NCI-H1694 treated with DMSO at 0.1 percent for 48 hours (cell line): ENCODE data around the gene LRSAM1.

ENCODE experiments used
- DNase-seq: peaks from one replicate; lab custom pipeline; 2025; lab: John Stamatoyannopoulos, UW

LRSAM1 gene

DNA sequence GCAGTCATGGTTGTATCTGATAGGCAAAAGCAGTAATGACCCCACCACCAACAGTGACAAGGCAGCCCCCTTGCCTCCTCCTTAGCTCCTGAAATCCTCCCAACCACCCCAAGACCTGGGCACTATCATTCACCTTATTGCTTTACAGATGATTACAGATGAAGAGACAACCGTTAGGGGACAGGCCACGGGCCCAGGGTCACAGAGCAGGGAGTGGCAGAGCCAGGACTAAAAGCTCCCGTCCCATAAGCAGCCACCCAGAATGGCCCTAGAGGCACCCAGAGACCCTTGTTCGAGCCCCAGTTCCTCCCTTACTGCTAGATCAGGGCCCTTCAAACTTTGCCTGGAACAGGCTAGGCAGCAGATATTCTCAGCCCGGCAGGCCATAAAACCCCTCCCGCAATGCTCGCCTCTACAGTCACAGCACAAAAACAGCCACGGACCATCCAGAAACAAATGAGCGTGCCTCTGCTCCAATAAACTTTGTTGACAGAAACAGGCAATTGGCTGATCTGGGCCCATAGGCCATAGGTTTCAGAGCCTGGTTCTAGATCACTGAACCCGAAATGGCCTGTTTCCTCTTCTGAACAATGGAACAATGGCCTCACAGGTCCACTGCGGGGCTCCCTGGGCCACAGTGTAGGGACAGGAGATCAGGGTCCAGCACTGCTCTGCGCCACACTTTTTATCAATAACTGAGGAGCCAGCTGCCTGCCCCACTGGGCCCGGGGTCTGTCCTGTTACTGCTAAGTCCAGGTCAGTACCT is 67.0 kb downstream of the LRSAM1 start:
- no peak for DNase-seq

DNA sequence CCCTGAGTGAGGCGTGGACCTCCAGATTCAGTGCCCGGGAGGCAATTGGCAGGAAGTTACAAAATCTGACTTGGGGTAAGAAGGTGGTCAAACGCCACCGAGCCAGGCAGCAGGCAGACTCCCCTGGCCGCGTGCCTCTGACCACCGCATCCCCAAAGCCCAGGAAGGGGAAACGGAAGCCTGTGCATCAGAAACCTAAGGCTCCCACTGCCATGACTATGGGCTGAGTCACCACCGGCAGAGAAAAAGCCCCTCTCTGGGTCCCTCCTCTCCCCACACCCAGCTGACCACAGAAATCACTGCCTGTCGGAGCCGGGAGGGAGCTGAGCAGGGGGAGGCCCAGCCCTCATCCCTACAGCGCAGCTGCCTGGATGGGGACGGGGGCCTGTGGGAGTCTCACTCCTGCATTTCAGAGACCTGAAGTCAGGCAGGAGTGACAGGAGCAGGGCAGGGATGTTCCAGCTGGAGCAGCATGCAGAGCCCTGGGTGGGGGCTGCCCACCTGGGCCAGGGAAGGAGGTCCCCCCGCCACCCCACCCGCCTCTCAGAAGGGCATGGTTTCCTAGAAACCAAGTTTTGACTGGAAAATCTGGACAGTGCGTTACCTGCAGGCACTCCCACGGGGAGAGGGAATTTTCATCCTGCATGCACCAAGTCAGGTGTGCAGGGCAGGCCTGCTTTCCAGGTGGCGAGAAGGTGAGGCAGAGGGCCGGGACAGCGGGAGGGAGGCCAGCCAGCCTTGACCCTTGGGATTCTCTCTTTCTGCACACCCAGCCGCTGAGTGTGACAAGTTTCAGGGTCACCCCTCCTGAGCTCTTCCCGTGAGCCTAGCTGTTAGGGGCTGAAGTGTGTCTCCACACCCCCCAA is 68.2 kb downstream of the LRSAM1 start:
- DNase-seq: no peak

DNA sequence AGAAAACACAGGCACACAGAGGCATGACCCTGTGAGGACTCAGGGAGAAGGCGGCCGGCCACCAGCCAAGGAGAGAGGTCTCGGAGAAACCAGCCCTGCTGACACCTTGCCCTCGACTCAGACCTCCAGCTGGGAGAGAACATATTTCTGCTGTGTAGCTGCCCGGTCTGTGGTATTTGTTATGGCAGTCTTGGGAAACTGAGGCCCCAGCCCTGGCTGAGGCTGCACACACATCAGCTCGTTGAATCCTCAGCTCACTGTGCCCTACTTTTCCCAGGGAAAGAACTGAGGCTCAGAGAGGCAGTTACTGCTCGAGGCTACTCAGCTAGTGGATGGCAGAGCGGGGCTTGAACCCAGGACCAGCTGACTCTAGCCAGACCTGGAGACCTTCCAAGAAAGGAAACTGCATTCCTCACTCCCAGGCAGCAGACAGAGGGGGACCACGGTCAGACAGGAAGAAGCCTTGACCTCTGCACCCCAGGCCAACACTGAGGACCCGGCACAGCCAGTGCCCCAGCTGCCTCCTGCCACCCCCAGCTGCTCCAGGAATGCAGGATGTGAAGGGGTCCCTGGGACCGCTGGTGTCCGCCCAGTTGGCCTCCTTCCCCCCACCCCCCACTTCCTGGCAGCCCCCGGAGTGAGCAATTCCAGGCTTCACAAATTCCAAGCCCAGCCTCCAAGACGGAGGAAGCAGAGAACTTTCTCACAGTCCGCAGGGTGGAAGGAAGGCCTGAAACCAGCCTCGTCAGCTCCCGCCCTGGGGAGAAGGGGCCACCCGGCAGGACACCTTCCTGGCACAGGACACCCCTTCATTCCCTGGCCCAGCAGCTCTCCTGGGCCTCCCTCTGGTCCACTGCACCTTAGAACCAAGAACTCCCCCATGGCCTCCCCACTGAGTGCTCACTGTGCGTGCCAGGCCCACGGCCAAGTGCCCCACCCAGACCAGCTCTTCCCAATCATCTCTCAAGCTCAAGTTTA is 69.9 kb downstream of the LRSAM1 start:
- no peak for DNase-seq

DNA sequence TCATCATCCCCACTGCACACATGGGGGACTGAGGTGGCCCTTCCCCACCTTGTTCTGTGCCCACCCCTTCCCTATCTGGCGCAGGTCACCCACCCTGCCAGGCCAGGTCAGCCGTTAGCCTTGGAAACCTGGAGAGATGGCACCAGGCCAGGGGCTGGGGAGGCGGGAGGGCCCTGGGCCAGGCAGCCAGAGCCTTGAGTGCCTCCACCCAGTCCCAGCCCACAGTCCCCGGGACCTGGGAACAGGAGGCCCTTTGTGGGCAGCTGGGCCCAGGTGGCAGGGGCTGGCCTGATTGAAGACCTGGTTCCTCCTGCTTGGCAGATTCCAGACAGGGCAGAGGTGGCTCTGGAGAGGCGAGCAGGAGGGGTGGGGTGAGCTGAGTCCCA is 70.6 kb downstream of the LRSAM1 start:
- DNase-seq: no peak

DNA sequence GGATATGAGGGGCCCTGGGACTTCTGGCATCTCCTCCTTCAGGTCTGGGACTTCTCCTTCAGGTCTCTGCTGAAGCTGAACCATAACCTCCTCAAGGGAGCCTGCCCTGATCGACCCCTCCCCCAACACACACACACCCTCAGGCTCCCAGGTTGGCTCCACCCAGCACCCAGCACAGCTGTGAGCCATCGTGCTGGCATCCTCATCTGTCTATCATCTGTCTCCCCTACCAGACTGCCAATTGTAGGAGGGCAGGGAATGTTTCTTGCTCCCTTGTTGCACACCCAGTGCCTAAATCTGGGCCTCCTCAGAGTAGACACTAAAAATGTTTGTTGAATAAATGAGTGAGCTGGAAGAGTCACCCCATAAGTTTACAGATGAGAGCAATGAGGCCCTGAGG is 71.4 kb downstream of the LRSAM1 start:
- no peak for DNase-seq

DNA sequence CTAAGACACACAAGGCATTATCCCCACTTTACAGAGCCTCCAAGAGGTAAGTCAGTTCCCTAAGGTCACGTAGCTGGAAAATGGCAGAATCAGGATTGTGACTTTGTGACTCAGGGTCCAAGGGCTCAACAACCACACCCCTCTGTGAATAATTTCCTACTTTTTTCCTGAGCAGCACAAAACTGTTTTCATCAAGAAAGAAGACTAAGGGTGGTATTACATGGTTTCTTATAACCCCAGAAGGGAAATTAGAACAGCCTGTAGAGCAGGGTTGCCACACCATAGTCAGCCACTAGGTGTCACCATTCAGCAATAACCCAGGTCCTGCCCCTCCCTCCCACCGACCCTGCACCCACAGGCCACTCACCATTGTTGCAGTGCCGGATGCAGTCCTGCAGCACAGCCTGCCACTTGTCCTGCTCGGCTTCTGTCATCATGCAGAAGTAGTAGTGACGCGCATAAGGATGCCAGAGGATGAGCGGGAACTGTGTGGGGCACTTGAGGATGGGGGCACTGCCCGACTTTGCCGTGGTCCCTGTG is 72.1 kb downstream of the LRSAM1 start:
- DNase-seq: no peak

DNA sequence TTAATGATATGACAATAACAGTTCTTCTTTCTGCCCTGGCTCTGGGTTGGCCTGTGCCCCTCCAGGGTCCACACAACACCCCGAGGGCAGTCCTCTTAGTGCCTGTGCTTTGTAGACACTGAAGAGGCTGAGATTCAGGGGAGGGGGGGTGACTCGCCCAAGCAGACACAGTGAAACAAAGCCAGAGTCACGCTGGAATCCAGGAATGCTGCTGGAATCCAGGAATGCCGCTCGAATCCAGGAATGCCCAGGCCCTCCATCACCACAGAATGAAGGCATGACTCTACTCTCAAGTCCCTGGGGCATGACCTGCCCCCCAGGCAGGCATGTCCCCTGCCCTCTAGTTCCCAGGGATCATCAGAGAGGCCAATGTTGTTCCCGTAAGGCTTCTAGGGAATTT is 73.1 kb downstream of the LRSAM1 start:
- DNase-seq: no peak

DNA sequence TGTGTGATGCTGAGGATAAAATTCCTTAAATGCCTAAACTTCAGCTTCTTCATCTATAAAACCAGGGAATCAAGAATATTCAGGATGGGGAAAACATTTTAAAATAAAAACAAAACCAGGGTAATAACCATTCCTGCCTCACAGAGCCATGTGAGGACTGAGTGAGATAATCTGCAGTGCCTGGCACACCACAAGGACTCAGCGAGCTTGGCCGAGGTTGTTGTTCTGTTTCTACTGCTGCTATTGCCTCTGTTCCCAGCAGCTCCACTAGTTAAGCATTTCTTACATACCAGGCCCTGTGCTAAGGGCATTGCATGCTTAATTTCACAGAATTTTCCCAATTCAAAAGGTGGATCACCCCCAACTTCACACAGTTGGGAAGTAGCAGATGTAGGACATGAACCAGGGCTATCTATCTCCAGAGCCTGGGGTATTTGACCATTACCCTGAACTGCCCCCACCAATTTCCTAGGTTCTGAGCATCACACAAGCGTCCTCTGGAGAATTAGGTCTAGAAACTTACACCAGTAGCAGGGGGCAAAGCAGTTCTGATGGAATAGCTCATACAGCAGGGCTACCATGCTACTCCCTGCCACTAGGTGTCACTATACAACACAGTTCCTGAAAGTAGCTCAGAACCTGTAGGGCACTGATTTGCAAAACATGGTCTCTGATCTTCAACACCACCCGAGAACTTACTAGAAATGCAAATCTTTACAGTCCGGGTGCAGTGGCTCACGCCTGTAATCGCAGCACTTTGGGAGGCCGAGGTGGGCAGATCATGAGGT is 74.3 kb downstream of the LRSAM1 start:
- DNase-seq: no peak

DNA sequence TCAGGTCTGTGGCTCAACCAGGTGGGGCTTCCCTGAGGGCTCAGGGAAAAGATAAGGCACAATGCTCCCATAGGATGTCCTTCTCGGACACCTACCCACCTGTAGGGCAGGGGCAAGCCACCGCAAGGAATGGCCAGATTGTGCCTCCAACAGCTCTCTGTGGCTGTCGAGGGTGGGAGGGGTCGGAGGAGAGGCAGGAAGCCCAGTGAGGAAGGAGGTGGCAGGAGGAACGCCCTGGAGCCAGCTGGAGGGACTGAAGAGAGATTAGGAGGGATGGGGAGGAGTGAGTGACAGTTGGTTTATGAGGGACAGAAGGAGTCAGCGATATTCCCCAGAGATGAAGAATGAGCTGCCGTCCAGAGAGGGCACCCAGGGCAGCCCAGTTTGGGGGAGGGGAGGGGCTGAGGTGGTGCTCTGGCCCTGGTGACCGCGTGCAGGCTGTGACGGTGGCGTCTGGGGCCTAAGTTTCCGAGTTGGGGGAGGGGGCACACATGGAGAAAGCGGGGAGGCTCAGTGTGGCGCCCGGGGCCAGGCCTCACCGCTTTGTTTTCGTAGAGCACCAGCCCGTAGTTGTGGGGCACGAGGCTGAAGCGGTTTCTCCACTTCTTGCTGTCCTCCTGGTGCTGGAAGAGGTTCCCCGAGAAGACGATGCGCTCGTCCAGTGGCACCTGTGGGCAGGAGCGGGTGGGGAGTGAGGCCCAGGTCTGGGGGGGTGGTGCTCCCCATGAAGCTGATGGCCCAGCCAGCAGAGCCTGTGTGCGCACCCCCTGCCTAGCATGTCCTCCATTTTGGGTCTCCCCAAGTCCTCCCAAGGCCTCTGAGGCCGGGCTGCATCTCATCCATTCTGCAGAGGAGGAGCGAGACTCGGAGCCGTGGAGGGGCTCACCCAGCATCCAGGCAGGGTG is 75.6 kb downstream of the LRSAM1 start:
- DNase-seq: no peak

DNA sequence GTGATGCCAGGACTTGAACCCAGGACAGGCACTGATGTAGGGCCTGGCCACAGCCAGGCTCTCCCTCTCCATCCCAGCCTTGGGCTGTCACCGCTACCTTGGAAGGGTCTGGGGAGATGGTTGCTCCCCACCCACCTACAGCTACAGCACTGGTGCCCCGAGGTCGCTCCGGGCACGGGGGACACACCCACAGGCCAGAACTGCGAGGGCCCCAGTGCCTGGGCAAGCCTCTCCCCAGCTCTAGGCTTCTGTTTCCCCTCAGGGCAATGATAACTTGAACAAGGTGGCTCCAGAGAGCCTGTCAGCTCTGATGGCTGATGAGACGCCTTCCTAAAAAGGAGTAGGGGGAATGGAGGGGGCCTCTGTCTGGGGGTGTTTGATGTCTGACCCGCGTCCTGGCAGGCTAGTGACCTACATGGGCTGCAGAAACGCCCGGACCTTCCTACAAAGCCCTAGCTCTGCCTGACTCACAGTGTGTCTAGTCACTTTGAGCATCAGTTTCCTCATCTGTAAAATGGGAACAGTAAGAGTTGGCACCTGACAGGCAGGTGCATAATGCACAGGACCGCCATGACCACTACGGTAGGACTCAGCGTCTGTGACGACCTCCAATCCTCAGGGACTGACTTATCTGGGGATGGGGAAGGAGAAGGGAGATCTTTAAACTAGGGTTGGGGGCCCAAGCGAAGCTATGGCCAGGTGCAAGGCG is 76.4 kb downstream of the LRSAM1 start:
- DNase-seq: no peak

DNA sequence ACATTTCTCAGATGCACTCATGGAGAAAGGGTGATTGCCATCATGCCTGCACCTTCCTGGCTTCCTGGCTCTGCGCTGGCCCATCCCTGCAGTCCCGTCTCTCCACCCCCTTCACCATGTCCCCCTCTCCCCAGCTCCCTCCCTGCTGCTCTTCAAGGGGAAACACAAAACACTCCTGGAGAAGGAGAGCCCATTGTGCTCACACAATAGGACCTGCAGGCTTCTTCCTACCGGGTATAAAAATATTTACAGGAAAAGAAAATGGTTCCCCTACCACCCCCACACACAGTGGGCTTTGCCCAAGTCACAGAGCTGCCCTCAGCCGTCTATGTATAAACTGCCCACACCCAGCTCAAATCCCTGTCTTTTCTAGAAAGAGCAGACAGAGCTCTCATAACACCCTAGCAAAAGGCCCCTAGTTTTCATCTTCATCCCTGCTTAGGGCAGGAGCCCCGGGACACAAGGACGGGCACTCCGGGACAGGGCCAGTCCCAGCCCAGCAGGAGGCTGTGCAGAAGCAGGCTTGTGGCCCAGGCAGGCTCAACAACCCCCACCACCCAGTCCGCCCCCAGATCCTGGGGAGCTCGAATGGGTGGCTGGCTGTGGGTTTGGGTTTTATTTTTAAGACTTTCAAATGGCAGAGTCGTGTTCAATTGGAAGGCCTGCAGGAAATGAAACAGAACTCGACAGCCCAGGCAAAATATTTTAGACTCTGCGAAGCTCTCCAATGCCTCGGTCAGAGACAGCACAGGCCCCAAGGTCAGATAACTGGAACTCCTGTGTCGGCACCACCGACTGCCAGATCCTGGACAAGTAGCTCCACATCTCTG is 77.3 kb downstream of the LRSAM1 start:
- no peak for DNase-seq

DNA sequence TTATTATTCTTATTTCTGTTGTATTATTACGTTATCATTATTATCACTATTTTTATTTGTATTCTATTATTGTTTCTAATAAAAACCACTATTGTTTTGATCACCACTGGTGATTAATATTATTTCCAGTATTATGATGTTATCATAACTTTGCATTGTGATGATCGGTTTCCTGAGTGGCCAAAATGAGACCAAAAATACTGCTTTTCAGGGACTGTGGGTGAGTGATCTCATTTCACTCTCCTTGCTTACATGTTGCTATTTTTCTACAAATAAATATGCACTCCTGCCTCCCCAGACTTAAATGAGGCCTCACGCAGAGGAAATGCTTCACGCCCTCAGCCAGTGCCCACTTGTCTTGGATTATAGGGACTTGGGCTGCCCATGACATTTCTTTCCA is 78.4 kb downstream of the LRSAM1 start:
- no peak for DNase-seq

DNA sequence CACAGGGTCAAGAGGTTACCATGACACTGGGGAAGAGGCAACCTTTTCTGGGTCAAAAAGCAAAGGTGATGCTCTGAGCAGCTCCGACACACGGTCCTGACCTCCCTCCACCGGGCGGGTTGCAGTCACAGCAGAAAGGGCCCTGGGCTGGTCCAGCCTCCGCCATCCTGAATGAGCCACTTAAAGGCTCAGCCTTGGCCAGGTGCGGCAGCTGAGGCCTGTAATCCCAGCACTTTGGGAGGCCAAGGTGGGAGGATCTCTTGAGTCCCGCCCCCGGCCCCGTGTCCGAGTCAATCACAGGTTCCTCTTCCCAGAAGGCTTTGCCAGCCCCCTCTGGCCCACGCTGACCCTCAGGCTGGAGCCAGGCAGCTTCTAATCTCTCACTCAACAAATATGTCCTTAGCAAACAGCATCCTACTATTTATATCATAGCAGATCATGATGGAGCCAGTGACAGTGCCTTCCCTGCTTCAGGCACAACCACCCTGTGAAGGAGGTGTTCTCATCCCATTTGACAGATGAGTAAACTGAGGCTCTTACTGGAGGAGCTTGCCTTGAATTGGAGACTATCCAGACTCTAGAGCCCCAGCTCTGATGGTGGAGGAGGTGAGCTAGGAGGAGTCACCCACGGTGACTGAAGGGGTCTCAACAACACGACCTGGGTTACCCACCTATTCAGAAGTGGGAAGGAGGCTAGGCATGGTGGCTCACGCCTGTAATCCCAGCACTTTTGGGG is 79.1 kb downstream of the LRSAM1 start:
- no peak for DNase-seq

DNA sequence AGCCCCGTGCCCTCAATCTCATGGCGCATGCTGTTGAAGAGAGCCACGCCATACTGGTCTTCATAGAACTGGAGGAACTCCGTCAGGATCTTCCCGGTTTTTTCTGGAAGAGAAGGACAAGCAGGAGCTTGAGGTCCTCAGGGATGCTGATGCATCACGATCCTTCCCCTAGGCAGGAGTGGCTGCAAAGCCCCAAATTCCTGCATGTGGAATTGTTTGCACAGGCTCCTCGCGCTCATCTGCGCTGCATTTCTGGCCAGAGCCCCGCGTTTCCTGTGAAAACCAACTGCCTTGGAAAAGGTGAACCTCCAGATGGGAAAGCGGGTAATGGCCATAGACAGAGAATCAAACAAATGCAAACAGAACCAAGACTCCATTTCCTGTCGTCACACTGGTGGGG is 80.4 kb downstream of the LRSAM1 start:
- no peak for DNase-seq

DNA sequence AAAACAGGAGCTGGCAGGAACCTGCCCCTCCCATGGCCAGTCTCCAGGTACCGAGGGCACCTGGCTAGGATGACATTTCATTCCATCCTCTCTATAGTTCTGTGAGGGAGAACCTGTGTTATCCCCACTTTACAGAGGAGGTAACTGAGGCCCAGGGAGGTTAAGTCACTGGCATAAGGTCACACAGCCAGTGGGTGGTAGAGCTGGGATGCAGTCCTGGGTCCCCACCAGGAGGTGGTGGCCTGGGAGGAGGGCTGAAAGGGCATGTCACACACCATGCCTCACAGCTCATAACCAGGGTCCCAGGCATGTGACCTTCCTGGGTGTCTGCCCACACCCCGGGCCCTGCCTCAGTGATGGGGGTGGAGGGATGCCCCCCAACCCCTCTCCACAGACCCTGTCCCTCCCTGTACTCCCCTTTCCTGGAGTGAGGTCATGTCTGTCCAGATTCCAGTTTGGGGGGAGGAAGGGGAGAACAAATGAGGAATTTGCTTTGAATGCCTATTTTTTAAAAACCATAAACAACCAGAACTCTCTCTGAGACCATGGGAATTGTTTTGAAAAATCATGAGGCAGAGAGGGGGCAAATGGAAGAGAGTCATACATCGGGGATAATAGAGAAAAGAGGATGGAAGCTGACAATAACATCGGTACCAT is 83.1 kb downstream of the LRSAM1 start:
- no peak for DNase-seq

DNA sequence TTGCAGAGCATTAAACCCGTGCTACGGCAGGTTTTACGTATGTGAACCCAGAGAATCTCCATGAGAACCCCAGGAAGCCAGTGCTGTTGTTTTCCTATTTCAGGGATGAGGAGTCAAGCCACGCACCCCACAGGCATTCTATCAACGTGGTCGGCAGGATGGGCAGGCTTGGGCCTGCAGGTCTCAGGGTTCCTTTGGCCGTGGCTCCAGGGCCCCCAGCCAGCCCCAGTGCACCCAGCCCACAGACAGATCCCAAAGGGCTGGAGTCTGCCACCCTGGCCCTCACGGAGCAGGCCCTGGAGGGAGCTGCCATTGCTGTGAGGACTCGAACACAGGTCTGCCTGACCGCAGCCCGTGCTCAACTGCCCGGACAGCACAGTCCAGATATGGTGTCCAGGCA is 83.6 kb downstream of the LRSAM1 start:
- no peak for DNase-seq

DNA sequence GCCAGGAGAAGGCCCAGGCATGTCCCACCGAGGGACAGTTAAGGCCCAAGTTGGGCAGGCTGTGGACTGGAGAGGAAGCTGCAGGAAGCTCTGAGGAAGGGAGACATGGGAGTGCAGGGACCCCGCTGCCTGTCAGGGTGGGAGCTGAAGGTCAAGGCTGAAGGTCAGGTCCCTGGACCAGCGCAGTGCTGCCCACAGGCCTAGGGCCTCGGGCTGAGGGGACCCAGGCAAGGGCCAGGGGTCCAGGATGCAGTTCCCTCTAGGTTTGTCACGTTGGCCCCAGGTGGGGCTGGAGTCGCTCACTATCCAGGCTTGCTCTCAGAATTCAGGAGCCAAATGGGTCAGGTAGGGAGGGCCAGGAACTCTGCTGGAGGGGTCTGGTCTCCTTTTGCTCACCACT is 84.1 kb downstream of the LRSAM1 start:
- DNase-seq: no peak
